Mesendoderm (in vitro differentiated cells): ENCODE results near the gene SP7.

Source experiments
- DNase-seq: peaks from one replicate; pipeline ENCODE4 v3.0.0; 2013
- H2AK5ac ChIP-seq: 2 replicates; pipeline ENCODE4 v1.6.1; 2013; ENCODE audit warnings: low read length, inconsistent platforms
- H2BK120ac ChIP-seq: 2 replicates; pipeline ENCODE4 v1.6.1; 2013; ENCODE audit warnings: low read depth, mild to moderate bottlenecking, low read length, moderate library complexity, mixed read lengths
- H2BK15ac ChIP-seq: replicated peaks from 2 replicates; pipeline ENCODE4 v1.6.1; 2013; ENCODE audit warnings: low read depth, mild to moderate bottlenecking, moderate library complexity
- H2BK5ac ChIP-seq: 2 replicates; pipeline ENCODE4 v1.6.1; 2013; ENCODE audit warnings: low read length, inconsistent platforms
- H3K18ac ChIP-seq: 2 replicates; pipeline ENCODE4 v1.6.1; 2013; ENCODE audit warnings: mild to moderate bottlenecking, low read length, mixed read lengths
- H3K23ac ChIP-seq: one replicate; pipeline ENCODE4 v1.6.1; 2013; ENCODE audit warnings: low read length
- H3K27ac ChIP-seq: 2 replicates; pipeline ENCODE4 v1.5.1; 2013; ENCODE audit warnings: low read depth, mild to moderate bottlenecking, inconsistent platforms, low read length, moderate library complexity
- H3K27me3 ChIP-seq: 2 replicates; pipeline ENCODE4 v1.6.1; 2013; ENCODE audit warnings: low read length, control low read depth, mild to moderate bottlenecking, inconsistent platforms; ENCODE audit not compliant: insufficient read depth, poor library complexity
- H3K36me3 ChIP-seq: 2 replicates; pipeline ENCODE4 v1.6.1; 2013; ENCODE audit warnings: low read length, inconsistent platforms; ENCODE audit not compliant: control insufficient read depth, insufficient read depth
- H3K4ac ChIP-seq: one replicate; pipeline ENCODE4 v1.6.1; 2013; ENCODE audit warnings: low read depth, mild to moderate bottlenecking, low read length, moderate library complexity
- H3K4me1 ChIP-seq: 2 replicates; pipeline ENCODE4 v1.6.1; 2013; ENCODE audit warnings: low read depth, low read length, inconsistent platforms; ENCODE audit not compliant: control insufficient read depth
- H3K4me2 ChIP-seq: 2 replicates; pipeline ENCODE4 v1.6.1; 2013; ENCODE audit warnings: low read length
- H3K4me3 ChIP-seq: 2 replicates; pipeline ENCODE4 v1.5.1; 2013; ENCODE audit warnings: mild to moderate bottlenecking, low read length
- H3K56ac ChIP-seq: one replicate; pipeline ENCODE4 v1.6.1; 2013; ENCODE audit warnings: low read length
- H3K79me1 ChIP-seq: 2 replicates; pipeline ENCODE4 v1.6.1; 2013; ENCODE audit warnings: low read length, inconsistent platforms
- H3K79me2 ChIP-seq: 2 replicates; pipeline ENCODE4 v1.6.1; 2013; ENCODE audit warnings: mild to moderate bottlenecking, low read length; ENCODE audit not compliant: control insufficient read depth, insufficient read depth
- H3K9ac ChIP-seq: 2 replicates; pipeline ENCODE4 v1.6.1; 2013; ENCODE audit warnings: low read length, inconsistent platforms
- H4K5ac ChIP-seq: one replicate; pipeline ENCODE4 v1.6.1; 2013; ENCODE audit warnings: low read length
- H4K8ac ChIP-seq: one replicate; pipeline ENCODE4 v1.6.1; 2013; ENCODE audit warnings: low read depth, mild to moderate bottlenecking, control low read depth, low read length, moderate library complexity
- whole genome bisulfite sequencing: extraction: QIAGEN DNeasy Blood & Tissue Kit; methylation state at CpG from one replicate; pipeline ENCODE4 v1.1.7; 2013; ENCODE audit warnings: low lambda C conversion rate, missing lambda C conversion rate; ENCODE audit not compliant: insufficient coverage; ENCODE audit errors: extremely low coverage; 5-methylcytosine and 5-hydroxymethylcytosine counted together

Gene SP7

GRCh38 chr12:53324779-53325510 lies 11.2 kb downstream of the SP7 start:
- no peak overlapping the region for H2AK5ac ChIP-seq
- H3K4me2 ChIP-seq, result peak overlapping the region; percentile 47
- H3K4me3 ChIP-seq, result peak overlapping the region; percentile 51
- no peaks in the 10 kb centered on the region for H3K79me2 ChIP-seq
- WGBS, result no CpG with 5 or more reads among the region's 69 CpGs
- no peaks in the 10 kb centered on the region for H3K36me3 ChIP-seq
- H3K9ac ChIP-seq, result peak overlapping the region; percentile 89
- no peak overlapping the region for H2BK5ac ChIP-seq
- peak overlapping the region; percentile 95 for H3K23ac ChIP-seq
- H2BK15ac ChIP-seq, result peak overlapping the region; percentile 14
- peak overlapping the region; percentile 86 for H3K56ac ChIP-seq
- DNase-seq, result peak; percentile 89
- H3K4ac ChIP-seq, result peak overlapping the region; percentile 98
- H3K27ac ChIP-seq, result peak overlapping the region; percentile 75
- peaks cover 3% of the 10 kb centered on the region for H3K4me1 ChIP-seq
- no peaks in the 10 kb centered on the region for H3K27me3 ChIP-seq
- H2BK120ac ChIP-seq, result peak overlapping the region; percentile 96
- H3K18ac ChIP-seq, result peak overlapping the region; percentile 99
- peak overlapping the region; percentile 43 for H4K8ac ChIP-seq
- H4K5ac ChIP-seq, result no peak overlapping the region
- peaks cover 2% of the 10 kb centered on the region for H3K79me1 ChIP-seq

- no peak for DNase-seq
- Histone ChIP-seq H2BK5ac (no peak overlapping the region), H4K8ac (no peak overlapping the region), H2BK15ac (no peak overlapping the region), H2AK5ac (no peak overlapping the region), H3K36me3 (no peaks in the 10 kb centered on the region), H3K4ac (no peak overlapping the region), H3K79me1 (peaks cover 2% of the 10 kb centered on the region), H3K4me1 (peaks cover 3% of the 10 kb centered on the region), H3K56ac (peak overlapping the region; percentile 86), H3K79me2 (no peaks in the 10 kb centered on the region), H3K4me2 (peak overlapping the region; percentile 47), H3K27me3 (no peaks in the 10 kb centered on the region), H3K4me3 (no peak overlapping the region), H4K5ac (no peak overlapping the region), H3K23ac (no peak overlapping the region), H3K18ac (no peak overlapping the region), H3K27ac (no peak overlapping the region), H2BK120ac (no peak overlapping the region), H3K9ac (peak overlapping the region; percentile 89)
- no CpG with 5 or more reads among the region's 28 CpGs for WGBS
Observed at GRCh38 chr12:53324113-53324778, 11.9 kb downstream of the SP7 start.

- DNase-seq, result no peak
- Histone ChIP-seq H4K5ac (no peak overlapping the region), H3K36me3 (no peaks in the 10 kb centered on the region), H3K27ac (no peak overlapping the region), H3K4me3 (peak overlapping the region; percentile 43), H3K4me2 (peak overlapping the region; percentile 60), H3K23ac (no peak overlapping the region), H3K79me1 (peaks cover 2% of the 10 kb centered on the region), H3K18ac (no peak overlapping the region), H2BK15ac (no peak overlapping the region), H3K79me2 (no peaks in the 10 kb centered on the region), H3K56ac (peak overlapping the region; percentile 98), H3K27me3 (no peaks in the 10 kb centered on the region), H3K9ac (peak overlapping the region; percentile 96), H4K8ac (peak overlapping the region; percentile 40), H3K4me1 (peaks cover 3% of the 10 kb centered on the region), H2BK5ac (peak overlapping the region; percentile 2), H2BK120ac (no peak overlapping the region), H3K4ac (no peak overlapping the region), H2AK5ac (no peak overlapping the region)
- no CpG with 5 or more reads among the region's 10 CpGs for WGBS
Observed at GRCh38 chr12:53320352-53321195, 15.6 kb downstream of the SP7 start.

GRCh38 chr12:53313996-53314395 lies 22.2 kb downstream of the SP7 start:
- no peak overlapping the region for H3K23ac ChIP-seq
- no peak overlapping the region for H3K18ac ChIP-seq
- H3K4me3 ChIP-seq, result no peak overlapping the region
- no CpG with 5 or more reads among the region's 3 CpGs for WGBS
- H3K4me2 ChIP-seq, result no peak overlapping the region
- no peak overlapping the region for H2BK120ac ChIP-seq
- no peaks in the 10 kb centered on the region for H3K79me1 ChIP-seq
- H3K9ac ChIP-seq, result no peak overlapping the region
- H3K27me3 ChIP-seq, result no peaks in the 10 kb centered on the region
- no peak overlapping the region for H2AK5ac ChIP-seq
- no peak overlapping the region for H3K4ac ChIP-seq
- no peaks in the 10 kb centered on the region for H3K4me1 ChIP-seq
- no peak overlapping the region for H4K5ac ChIP-seq
- no peak overlapping the region for H2BK5ac ChIP-seq
- no peak overlapping the region for H3K56ac ChIP-seq
- H4K8ac ChIP-seq, result no peak overlapping the region
- no peaks in the 10 kb centered on the region for H3K79me2 ChIP-seq
- H3K36me3 ChIP-seq, result no peaks in the 10 kb centered on the region
- no peak overlapping the region for H3K27ac ChIP-seq
- H2BK15ac ChIP-seq, result no peak overlapping the region
- DNase-seq, result no peak

GRCh38 chr12:53308276-53308675 lies 27.9 kb downstream of the SP7 start:
- Histone ChIP-seq H3K23ac (no peak overlapping the region), H2BK15ac (no peak overlapping the region), H3K4me2 (no peak overlapping the region), H4K8ac (no peak overlapping the region), H3K4me3 (no peak overlapping the region), H4K5ac (no peak overlapping the region), H3K9ac (no peak overlapping the region), H3K79me1 (peaks cover 2% of the 10 kb centered on the region), H3K56ac (no peak overlapping the region), H3K18ac (no peak overlapping the region), H2BK5ac (no peak overlapping the region), H3K27ac (no peak overlapping the region), H2AK5ac (no peak overlapping the region), H2BK120ac (no peak overlapping the region), H3K27me3 (no peaks in the 10 kb centered on the region), H3K4ac (no peak overlapping the region), H3K36me3 (peaks cover 7% of the 10 kb centered on the region), H3K4me1 (no peaks in the 10 kb centered on the region), H3K79me2 (no peaks in the 10 kb centered on the region)
- WGBS, result no CpG with 5 or more reads among the region's 4 CpGs
- no peak for DNase-seq
